8988T (cell line): ENCODE data around the gene BMP6.
"Not testable (repeated sequence)": the region's sequence is repeated elsewhere in the genome, so short reads cannot be mapped to it uniquely, and the experiment has no call there.

Source experiments
- DNase-seq: peaks from one replicate; pipeline ENCODE4 v3.0.0; 2011

Gene BMP6

DNA sequence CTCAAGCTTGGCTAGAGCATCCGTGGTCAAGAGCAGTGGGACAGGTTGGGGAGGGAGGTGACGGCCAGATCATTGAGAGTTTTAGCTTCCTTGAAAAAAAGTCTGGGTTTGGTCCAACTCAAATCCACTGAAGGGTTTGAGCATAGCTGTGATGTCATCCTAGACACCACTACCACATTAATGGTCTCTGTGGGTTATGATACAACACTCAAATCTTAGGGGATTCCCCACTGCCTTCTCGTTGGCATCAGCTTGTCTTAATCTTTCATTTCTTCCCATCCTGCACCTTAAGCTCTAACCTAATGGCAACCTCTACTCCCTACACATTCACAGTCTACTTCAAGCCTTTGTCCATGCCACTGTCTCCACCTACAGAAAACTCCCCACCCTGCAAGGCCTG is 77.3 kb downstream of the BMP6 start:
- DNase-seq = no peak

DNA sequence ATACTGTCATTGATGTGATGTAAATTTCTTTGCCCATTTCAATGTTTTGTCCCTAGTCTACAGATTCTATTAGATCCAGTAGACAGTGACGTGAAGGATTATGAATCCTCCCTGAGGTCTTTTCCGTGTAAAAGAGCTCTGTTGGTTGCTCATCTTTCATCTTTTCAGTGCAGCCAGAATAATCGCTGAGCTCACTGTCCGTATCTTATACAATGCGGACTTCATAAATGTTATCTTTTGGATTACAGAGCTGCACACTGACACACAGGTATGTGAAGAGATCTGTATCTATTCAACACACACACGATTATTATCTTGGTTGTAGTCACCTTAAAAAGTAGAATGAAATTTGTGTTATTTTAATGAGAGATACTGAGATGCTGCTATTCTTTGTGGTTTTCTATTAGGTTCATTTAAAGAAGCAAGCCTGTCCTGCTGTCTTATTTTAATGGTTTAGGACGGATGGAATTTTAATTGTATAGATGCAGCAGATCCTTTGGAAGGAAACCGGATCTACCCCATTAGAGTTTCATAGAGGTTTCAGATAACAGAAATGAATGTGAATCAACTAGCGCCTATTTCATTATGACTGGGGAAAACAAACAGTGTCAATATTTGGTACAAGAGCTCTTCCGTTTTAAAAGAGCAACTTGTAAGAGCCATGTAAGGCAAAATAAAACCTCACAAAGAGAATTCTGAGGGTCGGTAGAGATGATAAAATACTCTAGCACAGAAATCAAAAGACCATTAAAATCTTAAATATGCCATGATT is 79.4 kb downstream of the BMP6 start:
- no peak for DNase-seq

DNA sequence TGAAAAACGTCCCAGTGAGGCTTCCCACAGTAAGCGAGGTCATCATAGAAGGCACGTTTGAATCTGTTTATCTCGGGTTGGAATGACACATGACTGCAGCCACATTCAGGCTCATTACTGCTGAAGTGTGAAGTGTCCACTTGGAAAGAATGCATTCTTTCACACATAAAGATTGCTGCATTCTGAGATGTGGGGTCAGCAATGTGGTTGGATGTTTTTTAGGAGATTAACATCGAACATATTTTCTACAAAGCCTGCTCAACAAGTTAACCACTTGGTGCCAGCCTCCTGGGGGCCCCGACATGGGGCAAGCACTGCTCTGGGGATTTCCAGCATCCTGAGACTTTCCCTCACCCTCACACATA is 79.9 kb downstream of the BMP6 start:
- DNase-seq = no peak

DNA sequence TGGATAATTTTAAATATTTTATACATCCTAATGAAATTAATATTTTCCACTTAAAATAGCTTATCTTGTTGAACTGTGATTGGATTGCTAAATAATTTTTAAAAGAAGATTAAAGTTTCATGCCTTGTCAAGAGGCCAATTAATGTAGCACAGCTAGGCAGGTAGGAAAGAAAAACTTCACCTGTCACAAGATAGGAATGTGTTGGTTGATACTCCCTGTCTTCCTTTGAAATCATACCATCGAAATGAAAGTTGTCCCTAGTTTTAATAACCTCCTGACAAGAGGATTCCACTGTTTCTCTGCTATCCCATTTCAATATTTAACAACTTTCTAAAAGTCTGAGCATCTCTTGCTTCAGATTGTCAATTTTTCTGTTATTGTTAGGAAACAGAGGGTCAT is 80.8 kb downstream of the BMP6 start:
- no peak for DNase-seq

DNA sequence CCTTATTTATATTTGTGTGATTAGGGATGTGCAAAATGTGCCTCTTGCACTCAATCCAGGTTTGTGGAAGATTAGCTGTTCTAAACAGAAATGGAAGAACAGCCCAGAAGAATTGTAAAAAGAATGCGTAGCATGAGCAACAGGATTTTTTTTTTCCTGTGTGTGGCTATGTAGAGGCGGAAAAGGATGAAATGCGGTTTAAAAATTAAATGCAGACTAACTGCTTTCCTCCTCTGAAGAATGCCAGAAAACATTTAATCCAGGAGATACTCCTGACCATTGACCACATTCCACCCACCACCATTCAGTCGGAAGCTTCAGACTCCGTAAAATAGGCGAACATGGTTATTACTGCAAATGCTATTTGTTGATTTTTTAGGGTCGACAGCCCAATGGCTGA is 83.4 kb downstream of the BMP6 start:
- DNase-seq = no peak

DNA sequence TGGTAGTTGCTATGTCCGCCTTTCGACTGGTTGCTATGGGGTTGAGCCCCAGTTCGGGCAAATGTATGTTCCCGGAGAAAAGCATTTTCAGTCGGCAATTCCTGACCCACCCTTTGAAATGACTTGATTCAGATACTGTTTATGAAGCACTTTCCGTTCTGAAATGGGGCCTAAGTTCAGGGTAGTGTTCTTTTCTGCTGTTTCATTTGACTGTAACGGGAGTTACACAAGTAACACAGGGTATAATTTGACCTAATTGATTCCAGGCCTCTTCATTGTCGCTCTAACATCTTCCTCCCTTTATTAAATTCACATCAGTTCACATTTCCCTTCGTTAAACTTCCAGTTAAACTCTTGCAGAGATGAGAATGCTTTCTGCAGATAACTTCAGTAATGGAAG is 85.5 kb downstream of the BMP6 start:
- DNase-seq = no peak

DNA sequence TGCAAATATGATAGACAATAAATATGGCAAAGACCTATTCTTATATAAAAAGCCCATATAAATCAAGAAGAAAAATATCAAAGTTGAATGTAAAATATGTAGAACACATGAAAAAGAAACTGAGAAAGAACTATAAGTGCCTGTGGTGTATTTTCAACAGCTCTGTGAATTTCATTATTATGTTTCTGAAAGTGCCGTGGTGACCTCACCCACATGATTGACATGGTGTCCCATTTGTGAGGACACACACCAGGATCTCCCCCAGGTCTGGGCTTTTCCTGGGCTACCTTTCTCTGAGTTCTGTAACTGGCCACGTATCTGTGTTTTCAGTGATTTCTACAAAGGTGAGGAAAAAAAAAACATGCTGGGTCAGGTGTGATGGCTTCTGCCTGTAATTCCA is 86.7 kb downstream of the BMP6 start:
- no peak for DNase-seq

DNA sequence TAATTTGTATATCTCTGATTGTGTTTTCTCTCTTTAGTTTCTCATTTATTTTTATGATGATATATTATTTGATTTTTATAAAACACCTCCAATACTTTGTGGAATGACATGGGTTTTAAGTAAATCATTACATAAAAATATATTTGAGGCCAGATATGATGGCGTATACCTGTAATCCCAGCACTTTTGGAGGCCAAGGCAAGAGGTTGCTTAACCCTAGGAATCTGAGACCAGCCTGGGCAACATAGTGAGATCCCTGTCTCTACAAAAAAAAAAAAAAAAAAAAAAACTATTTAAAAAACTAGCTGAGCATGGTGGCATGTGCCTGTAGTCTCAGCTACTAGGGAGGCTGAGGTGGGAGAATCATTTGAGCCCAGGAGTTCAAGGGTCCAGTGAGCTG is 87.3 kb downstream of the BMP6 start:
- no peak for DNase-seq

DNA sequence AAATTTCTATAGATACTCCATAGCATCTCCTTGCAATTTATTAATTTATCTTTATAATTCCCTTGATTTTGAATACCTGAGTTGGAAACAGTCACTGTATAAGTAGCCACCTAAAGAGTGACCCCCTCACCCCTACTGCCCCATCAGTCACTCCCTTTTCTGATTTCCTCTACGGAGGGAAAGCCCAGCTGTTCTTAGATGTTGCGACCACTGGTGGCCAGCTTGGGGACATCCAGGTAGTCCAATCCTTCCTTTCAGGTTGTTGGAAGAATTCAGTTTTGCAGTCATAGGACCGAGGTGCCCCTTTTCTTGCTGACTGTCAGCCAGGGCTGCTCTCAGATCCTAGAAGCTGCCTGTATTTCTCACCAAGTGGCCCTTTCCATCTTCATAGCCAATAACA is 87.8 kb downstream of the BMP6 start:
- DNase-seq = no peak

DNA sequence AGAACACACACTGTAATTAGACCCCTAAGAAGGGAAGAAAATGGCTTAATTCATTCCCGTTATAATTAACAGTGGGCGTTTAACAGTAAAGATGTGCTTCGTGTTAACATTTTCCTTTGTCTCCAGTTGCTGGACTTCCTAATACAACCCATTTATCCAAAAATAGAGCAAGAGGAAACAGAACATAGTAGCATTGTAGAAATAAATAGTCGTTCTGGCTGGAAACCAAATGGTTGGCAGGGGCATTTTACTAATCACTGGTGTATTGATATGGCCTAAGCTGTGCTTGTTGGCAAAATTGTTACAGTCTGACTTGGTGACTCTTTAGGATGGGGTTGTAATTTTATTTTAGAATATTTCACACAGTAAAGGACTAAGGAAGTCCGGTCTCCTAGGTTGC is 89.8 kb downstream of the BMP6 start:
- no peak for DNase-seq

DNA sequence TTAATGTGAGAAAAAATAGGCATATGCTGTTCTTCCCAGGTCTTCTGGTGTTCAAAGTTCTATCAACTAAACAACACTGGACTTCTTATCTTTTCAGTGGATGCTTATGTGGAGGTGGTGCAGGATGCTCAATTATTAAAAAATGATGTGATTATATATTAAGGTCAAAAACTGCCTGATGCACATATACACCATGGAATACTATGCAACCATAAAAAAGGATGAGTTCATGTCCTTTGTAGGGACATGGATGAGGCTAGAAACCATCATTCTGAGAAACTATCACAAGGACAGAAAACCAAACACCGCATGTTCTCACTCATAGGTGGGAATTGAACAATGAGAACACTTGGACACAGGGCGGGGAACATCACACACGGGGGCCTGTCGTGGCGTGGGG is 91.3 kb downstream of the BMP6 start:
- not testable (repeated sequence) for DNase-seq

DNA sequence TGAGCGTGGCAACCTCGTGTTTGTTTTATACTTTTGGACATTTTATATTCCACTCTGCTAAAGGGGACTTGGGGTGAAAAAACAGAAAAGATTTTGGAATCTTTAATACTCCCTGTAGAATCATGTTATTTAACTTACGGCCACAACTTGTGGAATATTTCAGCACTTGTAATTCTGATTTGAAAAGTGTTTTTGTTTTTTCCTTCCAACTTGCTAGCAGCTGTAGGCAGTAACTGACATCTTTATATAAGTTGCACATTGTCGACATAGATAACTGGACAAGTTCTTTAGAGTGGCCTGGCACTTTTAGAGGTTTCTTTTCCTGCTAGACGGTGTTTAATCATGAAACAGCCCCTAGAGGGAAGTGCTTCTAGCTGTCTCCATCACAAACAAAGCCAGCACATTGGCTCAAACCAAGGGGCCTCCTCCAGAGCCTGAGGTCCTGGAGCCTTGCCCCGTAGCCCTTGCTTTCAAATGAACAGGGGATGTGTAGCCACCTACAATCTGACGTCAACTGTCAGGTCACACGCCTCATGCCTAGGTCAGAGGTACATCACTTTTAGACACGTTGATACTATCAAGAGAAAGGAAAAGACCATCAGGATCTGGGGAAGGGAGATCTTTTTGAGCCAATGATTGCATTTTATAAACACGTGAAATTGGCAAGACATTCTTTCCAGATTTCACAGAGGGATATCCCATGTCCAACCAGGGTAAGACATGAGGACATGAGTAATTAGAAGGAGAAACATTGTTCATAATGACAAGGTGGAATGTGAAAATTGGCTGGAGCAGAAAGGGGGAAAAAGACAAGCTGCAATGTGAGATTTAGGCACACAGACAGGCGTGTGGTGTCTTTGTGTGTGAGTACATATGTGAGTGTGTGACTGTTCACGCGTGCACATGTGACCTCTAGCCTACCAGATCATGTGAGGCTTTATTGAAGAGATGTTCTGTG is 92.6 kb downstream of the BMP6 start:
- no peak for DNase-seq

DNA sequence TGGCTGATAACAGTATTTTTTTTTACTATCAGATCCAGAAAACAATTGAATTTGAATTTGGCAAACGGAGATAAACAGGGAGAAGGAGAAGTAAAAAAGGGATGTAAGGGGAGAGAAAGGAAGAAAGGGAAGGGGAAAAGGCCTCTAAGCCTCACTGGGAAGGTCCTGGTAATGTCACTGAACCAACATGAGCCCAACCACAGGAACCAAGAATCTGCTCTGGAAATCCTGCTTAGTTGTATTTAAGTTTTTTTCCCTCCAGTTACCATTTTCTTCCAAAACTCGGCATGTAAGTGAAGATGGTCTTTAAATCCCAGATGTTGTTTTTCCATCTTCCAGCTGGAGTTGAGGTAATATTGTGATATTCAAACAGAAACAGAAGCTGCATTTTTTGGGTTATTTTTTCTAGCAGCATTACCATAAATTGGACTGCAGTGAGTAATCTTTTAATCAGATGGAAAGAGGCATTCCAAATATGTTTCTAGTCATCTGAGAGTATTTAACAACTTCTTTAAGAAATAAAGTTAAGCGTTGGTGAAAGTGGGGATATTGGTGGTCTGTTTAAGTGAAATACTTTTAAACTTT is 93.6 kb downstream of the BMP6 start:
- no peak for DNase-seq

DNA sequence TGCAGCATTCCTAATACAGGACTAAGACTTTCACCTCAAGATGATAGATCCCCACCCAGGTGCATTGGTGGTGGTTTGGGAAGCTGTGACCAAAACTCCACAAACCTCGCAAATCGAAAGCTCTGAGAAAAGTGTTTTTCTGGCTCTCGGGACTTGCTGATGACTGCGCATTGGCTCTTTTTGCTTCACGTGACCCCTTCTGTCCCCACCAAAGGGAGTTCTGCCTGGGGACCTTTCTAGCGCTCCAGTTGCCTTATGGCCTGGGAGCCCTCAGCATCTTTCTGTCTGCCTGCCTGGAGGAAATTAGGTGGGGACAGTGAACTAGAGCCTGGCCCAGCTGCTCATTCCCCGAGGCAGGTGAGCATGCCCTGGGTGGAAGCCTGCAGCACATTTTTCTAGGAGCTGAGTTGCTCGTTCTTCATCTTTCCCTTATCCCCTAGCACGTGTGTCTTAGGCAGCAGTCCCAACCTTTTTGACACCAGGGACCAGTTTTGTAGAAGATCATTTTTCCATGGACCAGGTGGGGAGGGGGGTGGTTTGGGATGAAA is 94.5 kb downstream of the BMP6 start:
- DNase-seq = no peak

DNA sequence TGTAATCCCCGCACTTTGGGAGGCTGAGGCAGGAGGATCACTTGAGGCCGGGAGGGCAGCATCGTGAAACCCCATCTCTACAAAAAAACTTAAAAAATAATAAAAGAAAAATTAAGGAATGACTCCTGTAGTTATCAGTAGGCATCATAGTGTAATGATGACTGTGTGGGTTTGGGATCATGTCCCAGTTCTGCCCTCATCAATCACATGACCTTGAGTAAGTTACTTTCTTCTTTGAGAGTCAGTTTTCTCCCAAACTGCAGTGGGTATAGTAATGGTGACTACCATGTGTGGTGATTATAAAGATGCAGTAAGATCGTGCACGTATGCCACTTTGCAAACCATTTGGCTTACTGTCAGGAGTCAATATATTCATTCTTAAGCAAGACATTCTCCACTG is 95.5 kb downstream of the BMP6 start:
- no peak for DNase-seq

DNA sequence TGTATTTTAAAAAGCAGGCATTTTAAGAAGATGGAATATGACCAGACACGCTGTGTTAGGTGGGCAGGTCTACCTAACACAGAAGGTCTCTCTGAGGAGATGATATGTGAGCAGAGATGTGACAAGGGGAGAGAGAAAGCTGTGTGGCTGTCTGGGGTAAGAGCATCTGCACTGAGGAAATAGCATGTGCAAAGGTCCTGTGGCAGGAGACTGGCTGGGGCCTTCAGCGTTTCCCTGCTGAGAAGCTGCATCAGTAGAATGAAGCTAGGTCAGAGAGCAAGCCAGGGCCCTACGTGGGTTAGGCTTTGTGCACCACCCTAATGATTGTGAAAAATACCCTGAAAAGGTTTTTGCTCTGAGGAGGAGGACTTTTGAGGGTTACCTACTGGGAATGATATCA is 97.7 kb downstream of the BMP6 start:
- DNase-seq = no peak

DNA sequence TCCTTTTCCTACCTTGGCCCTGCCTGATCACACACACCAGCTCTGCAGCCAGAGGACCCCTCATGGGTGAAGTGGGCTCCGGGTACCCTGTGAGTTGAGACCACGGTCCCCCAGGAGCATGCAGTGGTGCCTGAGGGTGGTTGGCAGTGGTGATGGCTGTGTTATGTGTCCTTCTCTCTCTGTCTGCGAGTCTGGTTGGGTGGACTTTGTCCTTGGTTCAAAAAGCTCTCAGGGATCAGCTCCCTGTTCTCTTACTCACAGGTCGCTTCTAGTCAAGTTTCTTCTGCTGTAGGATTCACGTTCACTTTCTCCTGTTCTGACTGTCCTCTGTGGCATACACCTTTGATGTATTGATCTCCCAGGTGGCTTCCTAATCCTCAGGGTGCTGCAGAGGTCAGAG is 100.1 kb downstream of the BMP6 start:
- no peak for DNase-seq

DNA sequence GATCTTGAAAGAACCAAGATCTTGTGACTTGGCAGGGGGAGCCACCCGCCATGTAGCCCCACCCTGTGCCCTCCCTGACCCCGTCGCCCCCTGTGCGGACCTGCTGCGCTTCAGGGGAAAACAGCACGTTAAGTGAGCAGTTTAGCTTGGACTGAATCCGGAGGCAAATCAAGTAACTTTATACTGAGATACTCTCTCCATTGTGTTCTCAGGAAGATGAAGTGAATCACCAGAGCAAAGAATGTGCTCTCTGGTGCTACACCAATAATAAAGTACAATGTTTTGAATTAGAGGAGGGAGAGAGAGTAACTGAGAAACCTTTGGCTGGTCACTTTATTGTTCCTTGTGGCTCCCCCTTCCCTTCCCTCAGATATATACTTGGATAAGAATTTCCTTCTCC is 101.2 kb downstream of the BMP6 start:
- DNase-seq = no peak

DNA sequence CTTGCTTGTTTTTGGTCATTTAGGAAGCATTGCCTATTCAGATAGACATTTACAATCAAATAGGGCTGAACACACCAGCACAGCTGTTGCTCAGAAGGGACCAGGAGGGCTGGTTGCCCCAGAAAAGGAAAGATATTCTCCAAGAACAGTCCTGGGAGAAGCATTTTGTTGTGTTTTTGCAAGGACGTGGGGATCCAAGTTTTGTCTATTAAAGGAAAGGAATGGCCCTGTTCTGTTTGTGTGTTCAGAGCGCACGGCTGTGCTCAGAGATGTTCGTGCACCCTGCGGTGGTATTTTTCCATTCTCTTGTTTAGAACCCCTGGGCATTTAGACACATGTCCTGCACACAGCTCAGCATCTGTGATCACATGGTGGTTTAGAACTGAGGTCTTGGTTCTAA is 102.2 kb downstream of the BMP6 start:
- DNase-seq = no peak

DNA sequence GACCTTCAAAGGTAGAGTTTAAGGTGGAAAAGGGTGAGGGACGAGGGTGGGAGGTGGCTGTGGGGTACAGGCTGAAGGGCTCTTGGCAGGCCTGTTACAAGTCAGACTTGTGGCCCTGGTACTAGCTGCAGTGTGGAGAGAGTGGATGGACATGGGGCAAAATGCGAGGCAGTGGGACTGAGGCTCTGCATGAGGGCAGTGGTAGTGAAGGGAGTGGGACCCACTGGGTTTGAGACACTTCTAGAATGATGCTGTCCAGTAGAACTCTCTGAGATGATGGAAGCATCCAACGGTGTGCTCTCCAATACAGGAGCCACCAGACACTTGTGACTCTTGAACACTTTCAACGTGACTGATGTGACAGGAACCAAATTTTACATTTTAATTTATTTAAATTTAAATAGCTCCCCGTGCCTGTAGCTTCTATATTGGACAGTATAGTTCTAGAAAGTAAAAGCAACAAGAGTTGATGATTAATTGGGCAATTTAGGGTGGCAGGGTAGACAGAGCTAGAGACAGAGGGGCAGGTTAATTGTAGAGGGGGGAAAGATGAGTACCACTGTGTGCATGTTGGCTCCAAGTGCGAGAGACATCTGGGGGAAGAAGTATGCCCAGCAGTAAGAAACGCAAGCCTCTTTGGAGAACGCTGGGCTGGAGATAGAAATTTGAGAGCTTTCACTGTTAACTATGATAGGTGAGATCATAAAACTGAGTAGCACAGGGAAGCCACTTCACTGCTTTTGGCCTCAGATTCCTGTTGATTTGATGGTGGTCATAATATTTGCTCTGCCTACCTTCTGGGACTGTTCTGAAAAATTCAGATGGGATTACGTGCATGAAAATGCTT is 107.2 kb downstream of the BMP6 start:
- no peak for DNase-seq

DNA sequence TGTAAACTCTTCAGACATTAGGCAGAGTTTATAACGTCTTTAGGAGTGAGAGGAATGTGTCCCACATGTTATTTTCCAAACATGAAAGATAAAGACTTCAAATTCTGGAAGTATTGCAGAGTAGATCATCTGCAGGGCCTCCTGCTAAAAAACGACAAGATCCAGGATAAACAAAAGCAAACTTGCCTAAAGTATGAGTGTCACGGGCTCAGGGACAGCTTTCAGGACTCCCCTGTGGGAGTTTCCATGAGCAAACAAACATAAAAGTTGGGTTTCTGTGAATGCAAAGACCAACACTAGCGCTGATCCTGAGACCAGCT is 107.8 kb downstream of the BMP6 start:
- DNase-seq = no peak

DNA sequence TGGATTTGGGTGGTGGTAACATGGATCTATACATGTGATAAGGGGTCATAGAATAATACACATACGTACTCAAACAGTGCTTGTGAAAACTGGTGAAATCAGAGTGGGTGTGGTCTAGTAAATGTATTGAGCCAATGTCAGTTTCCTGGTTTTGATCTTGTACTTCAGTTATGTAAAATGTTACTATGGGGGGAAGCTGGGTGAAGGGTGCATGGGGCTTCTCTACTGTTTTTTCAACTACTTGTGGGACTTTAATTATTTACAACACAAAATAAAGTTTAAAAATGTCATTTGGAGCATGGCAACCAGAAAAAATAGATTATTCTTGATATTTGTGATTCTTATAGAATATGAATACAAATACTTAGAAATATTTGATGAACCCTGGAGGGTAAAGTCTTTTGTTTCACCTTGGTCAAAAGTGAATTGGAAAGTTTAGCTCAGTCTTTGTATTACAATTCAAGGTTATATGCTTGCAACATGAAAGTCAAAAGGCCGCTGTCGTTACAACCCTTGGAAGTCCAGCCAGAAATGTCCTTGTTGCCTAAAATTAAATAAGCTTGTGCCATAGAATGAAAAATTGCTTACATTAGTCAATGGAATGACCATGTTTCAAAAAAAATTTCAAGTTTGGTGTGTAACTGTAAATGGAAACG is 110.6 kb downstream of the BMP6 start:
- no peak for DNase-seq
